A172 (cell line): Measurements from ENCODE around the gene TIAM1. TPM values are rescaled to one million over a fixed set of nuclear protein-coding genes. Genes with fewer than 3 reads are reported as not detected.

Experiments used
- DNase-seq: peaks from one replicate; pipeline ENCODE4 v3.0.0-alpha.2; 2015; ENCODE audit warnings: low spot score
- total RNA-seq: library from RNA; depleted of rRNA; stranded (reverse); fragments of >200 nt; shearing (Covaris generic); gene quantifications from 2 replicates; pipeline ENCODE4 v1.2.3, GENCODE V29; 2014

TIAM1 gene
- total RNA-seq, 1 experiment from 2014 or later = 7.0 TPM

GRCh38 chr21:31203431-31204054 lies 140.5 kb downstream of the TIAM1 start:
- DNase-seq = peak; percentile 38

- DNase-seq = no peak
Observed at GRCh38 chr21:31201548-31201947, 142.5 kb downstream of the TIAM1 start.

GRCh38 chr21:31201144-31201543 lies 142.9 kb downstream of the TIAM1 start:
- no peak for DNase-seq

DNA sequence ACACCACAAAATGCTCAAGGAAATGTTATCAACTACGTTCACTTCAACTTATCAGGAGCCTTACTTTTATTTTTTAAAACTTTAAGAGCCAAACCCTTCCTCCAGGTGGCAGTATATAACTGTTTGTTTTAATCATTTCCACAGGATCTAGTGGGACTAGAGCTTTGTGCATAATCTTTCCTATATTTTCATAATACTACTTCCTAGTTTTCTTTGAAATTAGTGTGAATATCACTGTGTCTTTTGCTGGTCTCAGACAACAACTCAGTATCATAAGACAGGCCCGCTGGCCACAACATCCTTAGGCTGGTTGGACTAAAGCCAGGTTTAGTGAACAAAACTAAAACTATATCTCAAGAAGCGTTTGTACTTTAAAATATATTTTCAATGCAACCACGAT lies 145.5 kb downstream of the TIAM1 start:
- DNase-seq = peak; percentile 71

- no peak for DNase-seq
Observed at GRCh38 chr21:31196724-31197123, 147.3 kb downstream of the TIAM1 start.

GRCh38 chr21:31195334-31196015 lies 148.6 kb downstream of the TIAM1 start:
- no peak for DNase-seq

DNA sequence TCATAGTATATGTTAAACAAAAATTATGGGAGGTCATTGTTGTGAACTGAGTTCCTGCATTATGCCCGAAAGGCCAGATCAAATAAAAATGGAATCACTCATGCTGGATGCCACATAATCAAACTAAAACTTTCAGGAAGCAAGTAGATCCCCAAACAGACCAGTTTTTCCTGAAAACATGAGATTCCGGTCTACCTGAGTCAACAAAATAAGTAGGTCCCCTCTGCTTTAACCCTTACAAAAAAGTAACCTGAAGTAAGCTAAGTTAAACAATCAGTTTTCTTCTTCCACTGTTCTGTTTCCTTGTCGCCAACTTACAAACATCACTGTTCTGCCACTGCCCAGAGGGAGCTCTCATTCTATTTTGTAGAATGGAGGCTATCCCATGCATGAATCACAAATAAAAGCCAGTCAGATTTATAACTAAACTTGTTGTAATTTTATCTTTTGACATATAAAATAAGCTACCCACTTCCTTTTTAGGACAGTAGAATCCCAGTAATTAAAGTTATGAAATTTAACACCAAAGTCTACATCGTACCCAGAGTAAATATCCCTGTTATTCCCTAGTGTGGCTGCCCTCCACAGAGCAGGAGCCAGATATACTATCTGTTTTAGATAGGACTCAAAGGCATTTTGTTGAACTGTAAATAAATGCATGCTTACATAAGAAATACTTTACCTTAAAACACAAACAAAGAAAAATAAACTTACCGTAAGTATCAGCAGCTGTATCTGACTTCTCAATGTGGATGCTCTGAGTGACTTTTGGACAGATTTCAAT lies 149.4 kb downstream of the TIAM1 start:
- no peak for DNase-seq

DNA sequence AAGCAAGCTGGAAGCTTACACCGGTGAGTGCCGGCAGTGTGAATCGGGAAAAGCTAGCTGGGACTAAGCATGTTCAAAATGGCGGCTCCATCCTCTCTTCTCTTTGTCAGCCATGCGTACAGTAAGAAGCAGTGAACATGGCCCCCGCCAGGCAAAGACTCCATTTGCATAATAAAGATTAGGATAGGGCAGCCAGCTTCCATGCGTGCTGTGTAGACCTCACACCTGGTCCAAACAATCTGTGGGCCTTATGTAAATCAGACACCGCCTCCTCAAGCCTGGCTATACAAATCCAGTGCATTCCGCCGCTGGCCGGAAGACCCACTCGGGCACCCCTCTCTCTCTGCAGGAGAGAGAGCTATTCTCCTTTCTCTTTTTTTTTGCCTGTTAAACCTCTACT lies 150.3 kb downstream of the TIAM1 start:
- DNase-seq = no peak

DNA sequence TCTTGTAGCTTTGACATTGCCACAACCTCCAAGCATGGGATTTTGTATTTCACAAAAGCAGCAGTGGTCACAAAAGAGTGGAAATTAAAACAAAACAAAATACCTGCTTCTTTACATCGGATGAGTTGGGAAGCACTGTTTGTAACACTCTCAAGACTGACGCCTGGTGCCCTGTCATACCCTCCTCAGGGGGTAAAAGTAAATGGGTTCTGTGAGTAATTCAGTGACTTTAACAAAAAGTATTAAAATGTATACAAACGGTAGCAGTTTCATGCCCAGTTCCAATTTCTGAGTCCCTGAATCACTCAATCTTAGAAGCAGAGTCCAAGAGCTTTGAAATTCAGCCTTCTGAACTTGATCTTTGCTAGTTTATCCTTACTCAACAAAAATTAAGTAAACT lies 152.5 kb downstream of the TIAM1 start:
- DNase-seq = no peak

DNA sequence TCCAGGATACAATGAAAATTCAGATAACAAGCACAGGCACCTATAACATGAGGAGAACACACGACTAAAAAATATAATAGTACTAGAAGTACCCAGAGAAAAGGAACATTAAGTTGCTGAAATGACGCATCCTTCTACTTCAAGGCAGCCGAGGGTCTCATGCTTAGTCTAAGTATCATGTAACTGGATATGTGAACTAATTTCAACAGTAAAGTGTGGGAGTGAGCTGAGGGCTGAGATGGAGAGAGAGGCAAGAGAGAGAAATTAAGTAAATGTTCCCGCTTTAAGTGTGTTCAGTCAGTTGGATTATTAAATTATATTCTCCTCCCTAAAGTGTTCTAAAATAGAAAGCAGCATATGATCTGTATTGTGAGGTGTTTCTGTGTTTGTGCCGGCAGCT lies 153.5 kb downstream of the TIAM1 start:
- DNase-seq = no peak

DNA sequence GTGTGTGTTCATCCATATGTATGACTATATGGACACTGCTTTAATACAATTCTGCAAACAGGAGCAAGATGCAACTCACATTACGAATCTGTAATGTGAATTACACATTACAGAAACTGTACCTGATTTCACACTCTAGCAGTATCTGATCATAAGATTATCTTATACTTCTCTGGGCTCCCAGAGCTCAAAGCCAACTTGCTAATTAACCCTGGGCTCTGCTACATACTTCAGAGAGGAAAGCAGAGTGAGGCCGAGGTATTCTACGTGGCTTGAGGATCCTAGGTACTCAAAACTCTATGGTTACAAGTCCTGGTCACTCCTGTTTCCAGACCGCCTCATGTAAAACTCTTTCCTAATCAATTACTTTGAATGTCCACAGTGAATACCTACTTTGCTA lies 156.6 kb downstream of the TIAM1 start:
- no peak for DNase-seq

GRCh38 chr21:31186916-31187315 lies 157.1 kb downstream of the TIAM1 start:
- no peak for DNase-seq

DNA sequence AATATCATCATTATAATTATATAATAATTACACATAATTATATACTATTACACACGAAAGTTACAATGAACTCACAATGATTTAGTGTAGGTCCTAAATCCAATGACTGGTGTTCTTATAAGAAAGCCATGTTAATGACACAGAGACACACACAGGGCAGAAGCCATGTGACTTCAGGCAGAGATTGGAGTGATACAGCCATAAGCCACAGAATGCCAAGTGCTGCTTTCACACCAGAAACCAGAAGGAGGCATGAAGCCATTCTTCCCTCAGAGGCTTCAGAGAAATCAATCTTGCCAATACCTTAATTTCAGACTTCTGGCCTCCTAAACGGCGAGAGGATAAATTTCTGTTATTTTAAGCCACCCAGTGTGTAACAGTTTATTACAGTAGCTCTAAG lies 158.4 kb downstream of the TIAM1 start:
- DNase-seq = no peak

DNA sequence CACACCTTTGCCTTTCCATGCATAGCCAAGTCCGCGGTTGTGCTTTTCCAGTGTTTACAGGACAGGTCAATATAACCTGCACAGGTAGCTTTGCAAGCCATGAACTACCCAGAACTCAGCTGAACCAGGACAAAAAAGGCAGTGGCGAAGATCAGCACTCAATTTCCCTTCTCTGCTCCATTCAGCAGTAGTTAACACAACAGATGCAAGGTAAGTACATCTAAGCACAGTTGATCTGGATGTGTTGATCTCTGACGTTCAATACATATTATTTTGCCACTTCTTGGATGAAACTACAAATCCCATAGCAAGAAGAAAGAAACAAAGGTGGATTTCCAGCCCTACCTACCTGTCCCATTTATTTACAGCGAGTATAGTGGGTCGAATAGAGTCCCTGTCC lies 159.2 kb downstream of the TIAM1 start:
- DNase-seq = no peak

GRCh38 chr21:31184459-31184858 lies 159.6 kb downstream of the TIAM1 start:
- no peak for DNase-seq

GRCh38 chr21:31182231-31183140 lies 161.6 kb downstream of the TIAM1 start:
- DNase-seq = no peak

GRCh38 chr21:31181082-31181750 lies 162.8 kb downstream of the TIAM1 start:
- DNase-seq = no peak

- peak; percentile 66 for DNase-seq
Observed at GRCh38 chr21:31180256-31181081, 163.6 kb downstream of the TIAM1 start.

- no peak for DNase-seq
Observed at GRCh38 chr21:31176725-31177124, 167.3 kb downstream of the TIAM1 start.

DNA sequence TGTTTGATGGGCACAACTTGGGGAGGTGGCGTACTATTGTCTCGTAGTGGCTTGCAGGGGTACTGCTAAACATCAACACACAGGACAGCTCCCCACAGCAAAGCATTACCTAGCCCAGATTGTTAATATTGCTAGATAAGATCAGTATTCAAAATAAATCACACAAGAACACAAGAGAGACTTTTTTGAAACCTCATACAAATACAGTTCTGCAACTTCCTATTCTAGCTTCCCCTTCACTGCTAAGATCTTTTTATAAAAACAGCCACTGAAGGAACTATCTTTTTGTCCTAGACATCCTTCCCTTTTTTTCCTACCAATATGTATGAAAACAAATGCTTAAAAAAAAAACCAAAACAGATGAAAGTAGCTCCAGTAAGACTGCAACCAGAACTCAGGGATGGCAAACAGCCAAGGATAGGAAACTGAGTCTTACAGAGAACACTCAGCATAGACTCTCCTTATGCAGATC lies 167.9 kb downstream of the TIAM1 start:
- no peak for DNase-seq
